Epithelial cell of proximal tubule (primary cell): Measurements from ENCODE around the gene CSTF2T. TPM values are rescaled to one million over a fixed set of nuclear protein-coding genes. Genes with fewer than 3 reads are reported as not detected.

ENCODE experiments used
- DNase-seq: peaks from one replicate; pipeline ENCODE4 v3.0.0-alpha.2; 2011; ENCODE audit warnings: low read depth
- H3K4me3 ChIP-seq: 2 replicates; pipeline ENCODE4 v1.5.1; 2011; ENCODE audit warnings: low read depth, mild to moderate bottlenecking, low read length
- total RNA-seq: library from RNA; depleted of rRNA; stranded (reverse); fragments of >200 nt; gene quantifications from 2 replicates; pipeline ENCODE4 v1.2.3, GENCODE V29; 2015
- TF ChIP-seq, protein P1 (sequence below): conservative IDR thresholded peaks from 2 replicates; pipeline ENCODE4 v1.5.1; 2012; ENCODE audit warnings: low read depth, mild to moderate bottlenecking, low read length

CSTF2T gene
- total RNA-seq, 1 donor from 2014 or later, result 11.9 TPM

DNA sequence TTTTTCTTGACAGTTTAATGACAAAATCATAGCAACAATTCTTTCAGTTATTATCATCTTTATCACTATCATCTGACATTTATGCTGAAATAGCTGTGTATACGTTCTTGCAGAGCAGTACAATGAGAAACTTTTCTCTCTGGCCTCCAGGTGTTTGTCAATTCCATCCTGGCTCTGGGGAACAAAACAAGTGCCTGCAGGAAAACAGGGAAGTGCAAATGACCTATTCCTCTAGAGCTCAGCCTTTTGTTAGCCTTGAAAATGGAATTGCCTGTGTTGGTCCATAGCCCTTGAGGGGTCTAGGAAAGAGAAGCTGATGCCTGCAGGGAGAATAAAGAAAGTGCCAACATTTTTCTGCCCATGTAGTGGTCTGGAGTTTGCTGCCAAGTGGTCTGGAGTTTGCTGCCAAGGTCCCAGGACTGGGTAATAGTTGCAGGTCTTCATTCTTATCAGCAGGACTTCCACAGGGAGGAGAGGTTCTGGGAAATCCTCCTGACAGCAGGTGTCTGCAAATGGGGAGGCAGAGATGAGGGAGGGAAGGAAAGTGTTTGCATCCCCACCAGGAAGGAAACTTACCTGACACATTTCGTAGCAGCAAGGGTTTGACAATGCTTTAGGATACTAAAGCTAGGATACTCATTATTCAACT lies 10.1 kb upstream of the CSTF2T start:
- no peak overlapping the region for H3K4me3 ChIP-seq
- no peak for DNase-seq
- TF ChIP-seq, protein P1, sequence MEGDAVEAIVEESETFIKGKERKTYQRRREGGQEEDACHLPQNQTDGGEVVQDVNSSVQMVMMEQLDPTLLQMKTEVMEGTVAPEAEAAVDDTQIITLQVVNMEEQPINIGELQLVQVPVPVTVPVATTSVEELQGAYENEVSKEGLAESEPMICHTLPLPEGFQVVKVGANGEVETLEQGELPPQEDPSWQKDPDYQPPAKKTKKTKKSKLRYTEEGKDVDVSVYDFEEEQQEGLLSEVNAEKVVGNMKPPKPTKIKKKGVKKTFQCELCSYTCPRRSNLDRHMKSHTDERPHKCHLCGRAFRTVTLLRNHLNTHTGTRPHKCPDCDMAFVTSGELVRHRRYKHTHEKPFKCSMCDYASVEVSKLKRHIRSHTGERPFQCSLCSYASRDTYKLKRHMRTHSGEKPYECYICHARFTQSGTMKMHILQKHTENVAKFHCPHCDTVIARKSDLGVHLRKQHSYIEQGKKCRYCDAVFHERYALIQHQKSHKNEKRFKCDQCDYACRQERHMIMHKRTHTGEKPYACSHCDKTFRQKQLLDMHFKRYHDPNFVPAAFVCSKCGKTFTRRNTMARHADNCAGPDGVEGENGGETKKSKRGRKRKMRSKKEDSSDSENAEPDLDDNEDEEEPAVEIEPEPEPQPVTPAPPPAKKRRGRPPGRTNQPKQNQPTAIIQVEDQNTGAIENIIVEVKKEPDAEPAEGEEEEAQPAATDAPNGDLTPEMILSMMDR, result no peak

DNA sequence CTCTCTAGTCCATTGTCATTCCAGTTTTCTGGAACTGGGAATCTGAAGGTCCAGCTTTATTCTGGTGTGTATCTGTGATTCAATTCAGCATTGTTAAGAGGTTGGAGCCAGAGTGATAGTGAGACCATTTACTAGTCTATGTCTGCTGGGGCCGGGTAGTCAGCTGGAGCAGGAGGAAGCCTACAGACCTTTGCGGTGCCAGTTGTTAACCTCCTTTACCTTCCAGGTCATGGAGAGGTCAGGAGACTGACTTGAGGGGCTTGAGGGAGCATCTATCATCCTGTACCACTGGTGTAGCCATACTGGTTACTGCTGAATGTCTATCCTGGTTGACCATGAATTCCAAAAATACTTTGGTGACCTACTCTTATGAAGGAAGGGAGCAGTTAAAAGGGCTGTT lies 9.2 kb upstream of the CSTF2T start:
- no peak overlapping the region for H3K4me3 ChIP-seq
- TF ChIP-seq, protein P1, result no peak
- no peak for DNase-seq

DNA sequence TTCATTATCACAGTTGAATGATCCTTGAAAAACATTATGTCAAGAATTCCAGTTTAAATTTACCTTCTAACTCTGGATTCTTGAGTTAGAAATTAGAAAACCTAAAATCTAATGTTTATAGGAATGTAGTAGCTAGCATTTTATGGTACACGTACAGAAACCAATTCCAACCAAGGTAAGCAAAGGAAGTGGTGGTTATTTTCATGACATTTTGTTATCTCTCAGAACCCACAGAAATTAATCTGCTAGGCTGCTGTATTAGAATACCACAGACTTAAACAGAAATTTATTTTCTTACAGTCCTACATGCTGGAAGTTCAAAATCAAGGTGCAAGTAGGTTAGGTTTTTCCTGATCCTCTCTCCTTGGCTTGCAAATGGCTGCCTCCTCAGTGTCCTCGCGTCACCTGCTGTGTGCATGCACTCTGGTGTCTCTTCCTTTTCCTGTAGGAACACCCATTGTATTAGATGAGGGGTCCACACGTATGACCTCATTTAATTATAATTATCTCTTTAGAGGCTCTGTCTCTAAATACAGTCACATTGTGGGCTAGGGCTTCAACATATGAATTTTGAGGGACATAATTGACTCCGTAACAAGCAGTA lies 8.5 kb upstream of the CSTF2T start:
- TF ChIP-seq, protein P1, result no peak
- no peak for DNase-seq
- H3K4me3 ChIP-seq, result no peak overlapping the region

DNA sequence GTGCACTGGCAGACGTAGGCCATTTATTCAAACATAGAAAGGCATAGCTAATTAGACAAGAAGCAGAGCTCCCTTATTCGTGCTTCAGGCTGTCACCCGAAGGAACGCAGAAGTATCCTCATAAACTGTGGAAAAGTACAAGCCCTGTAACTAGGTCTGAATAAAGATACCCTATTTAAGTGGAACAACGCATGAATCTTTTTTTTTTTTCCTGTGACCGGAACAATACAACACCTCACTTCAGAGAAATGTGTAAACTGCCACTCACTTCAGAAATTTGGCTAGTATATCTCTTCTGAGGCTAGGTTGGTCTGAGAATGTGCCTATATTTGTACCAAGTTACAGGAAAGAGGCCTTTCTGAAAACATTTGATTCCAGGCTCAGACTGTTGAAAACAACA lies 8.0 kb upstream of the CSTF2T start:
- TF ChIP-seq, protein P1, result no peak
- no peak for DNase-seq

DNA sequence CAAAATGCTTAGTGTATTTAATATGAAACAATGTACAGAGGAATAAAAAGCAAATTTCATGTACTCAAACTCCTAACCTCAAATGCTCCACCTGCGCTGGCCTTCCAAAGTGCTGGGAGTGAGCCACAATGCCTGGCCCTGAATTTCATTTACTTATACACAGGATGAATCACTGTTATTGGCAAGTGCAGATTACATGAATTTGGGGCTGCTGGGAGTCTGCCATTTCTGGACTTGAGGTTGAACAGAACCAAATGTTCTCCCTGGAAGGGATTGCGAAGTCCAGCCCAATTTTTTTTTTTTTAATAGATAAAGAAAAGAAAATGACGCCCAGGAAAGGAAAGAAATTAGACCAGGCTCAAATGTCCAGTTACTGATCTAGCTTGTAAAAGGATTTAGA lies 6.8 kb upstream of the CSTF2T start:
- no peak for DNase-seq
- no peak overlapping the region for H3K4me3 ChIP-seq
- TF ChIP-seq, protein P1, result no peak

More for the DNA sequence above, 8.0 kb upstream of the CSTF2T start:
- H3K4me3 ChIP-seq, result no peak overlapping the region

DNA sequence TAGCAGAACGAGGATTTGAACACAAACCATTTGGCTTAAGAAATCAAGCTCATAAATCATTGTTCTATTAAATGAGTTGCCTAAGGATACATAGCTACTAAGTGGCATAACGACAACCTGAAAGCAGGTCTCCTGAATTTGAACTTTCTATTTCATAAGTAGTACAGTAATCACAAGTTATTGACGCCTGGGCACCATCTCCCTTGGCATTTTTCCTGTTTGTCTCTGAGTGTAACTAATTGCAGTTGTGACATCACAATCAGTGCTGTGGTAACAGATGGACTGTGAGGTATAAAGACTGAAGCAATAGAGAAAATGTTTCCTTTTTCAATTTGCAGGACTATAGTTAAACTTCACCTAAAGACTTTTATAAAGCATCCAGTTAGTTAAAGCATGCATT lies 6.4 kb upstream of the CSTF2T start:
- no peak overlapping the region for H3K4me3 ChIP-seq
- TF ChIP-seq, protein P1, result no peak
- no peak for DNase-seq
